GM21737 (cell line): ENCODE data around the gene SLC12A5.
"Not testable (repeated sequence)": the region's sequence is repeated elsewhere in the genome, so short reads cannot be mapped to it uniquely, and the experiment has no call there.

Experiments
- ATAC-seq: cut with Tn5 transposase; IDR thresholded peaks from one replicate; pipeline ENCODE4 v1.9.1; 2021; ENCODE audit warnings: mild to moderate bottlenecking, moderate library complexity; ENCODE audit not compliant: unreplicated experiment

SLC12A5 gene

DNA sequence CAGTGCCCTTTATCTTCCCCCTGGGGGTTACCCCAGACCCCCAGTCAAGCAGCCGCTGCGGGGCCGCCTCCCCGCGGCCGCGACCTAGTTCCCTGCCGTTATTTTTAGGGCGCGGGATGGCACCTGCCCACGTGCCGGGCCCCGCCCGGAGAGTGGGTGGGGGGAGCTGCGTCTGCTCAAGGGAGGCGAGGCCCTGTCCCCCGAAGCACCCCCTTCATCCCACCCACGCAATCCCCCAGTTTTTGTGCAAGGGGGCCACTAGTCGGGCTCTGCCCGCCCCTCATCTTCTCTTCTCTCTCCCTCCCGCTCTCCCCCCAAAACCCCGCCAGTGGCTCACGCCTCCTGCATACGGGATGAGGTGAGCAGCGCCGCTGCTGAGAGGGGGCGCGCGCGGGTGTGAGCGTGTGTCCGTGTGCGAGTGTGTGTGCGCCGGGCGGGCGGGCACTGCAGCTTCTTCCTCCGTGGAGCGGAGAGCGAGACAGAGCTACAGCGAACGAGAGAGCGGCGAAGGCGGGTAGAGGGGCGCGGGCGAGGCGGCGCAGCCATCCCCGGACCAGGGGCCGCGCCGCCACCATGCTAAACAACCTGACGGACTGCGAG is at the start of gene SLC12A5:
SLC12A5 (plus strand) TSS at position 444 of the 600 bp plus-strand sequence; CDS start at position 574, 130 bp downstream.
- no peak for ATAC-seq

DNA sequence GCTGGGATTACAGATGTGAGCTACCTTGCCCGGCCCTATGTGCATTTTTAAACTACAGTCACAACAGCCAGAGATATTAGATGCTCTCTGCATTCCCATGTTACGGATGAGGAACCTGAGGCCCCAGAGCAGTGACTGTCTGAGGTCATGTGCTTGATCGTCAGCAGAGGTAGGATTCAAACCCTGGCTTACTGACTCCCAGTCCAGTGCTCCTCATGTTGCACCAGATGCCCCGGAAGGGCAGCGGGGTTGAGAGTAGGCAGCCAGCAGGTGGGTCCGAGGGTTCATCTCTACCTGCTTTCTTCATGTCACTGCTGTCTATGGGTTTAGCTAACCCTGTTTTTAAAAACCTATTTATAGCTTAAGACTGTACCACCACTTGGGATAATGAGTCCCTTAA is 47.8 kb upstream of the SLC12A5 start:
- ATAC-seq, result no peak

GRCh38 chr20:45983279-45983743 is 45.7 kb upstream of the SLC12A5 start:
- no peak for ATAC-seq

- ATAC-seq, result no peak
Observed at GRCh38 chr20:45985573-45985972, 43.4 kb upstream of the SLC12A5 start.

GRCh38 chr20:45987108-45987780 is 41.8 kb upstream of the SLC12A5 start:
- ATAC-seq, result no peak

- ATAC-seq, result not testable (repeated sequence)
Observed at GRCh38 chr20:45988830-45989229, 40.2 kb upstream of the SLC12A5 start.

- no peak for ATAC-seq
Observed at GRCh38 chr20:45991616-45992015, 37.4 kb upstream of the SLC12A5 start.

DNA sequence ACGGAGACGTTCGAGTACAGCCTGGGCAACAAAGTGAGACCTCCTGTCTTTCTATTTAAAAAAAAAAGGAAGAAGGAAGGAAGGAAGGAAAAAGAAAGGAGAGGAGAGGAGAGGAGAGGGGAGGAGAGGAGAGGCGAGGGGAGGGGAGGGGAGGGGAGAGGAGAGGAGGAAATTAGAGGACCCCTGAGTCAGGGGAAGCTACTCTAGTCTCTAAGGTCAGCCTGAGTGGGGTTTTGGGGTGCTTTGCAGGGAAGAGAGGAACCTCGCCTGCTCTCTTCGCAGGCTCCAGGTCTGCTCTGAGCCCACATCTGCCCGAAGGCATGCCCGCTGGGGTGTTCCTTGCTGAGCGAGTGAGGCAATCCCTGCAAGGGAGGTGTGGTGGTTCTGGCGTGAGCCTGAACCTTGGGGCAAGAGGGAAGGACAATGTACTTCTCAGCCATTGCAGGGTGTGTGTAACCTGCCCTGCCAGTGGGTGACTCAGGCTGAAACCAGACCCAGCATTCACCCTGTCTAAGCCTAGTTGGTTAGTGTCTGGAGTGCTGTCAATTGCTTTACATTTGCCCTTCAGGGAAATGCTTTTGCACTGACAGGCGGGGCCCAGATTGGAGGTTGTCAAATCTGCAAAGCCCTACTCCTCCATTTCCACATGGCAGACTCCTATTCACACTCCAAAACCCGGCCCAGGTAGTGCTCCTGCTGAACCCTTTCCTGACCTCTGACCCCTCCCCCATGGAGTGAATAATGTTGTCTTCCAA is 35.6 kb upstream of the SLC12A5 start:
- no peak for ATAC-seq

- ATAC-seq, result no peak
Observed at GRCh38 chr20:45994761-45995493, 34.1 kb upstream of the SLC12A5 start.

GRCh38 chr20:45995495-45996097 is 33.4 kb upstream of the SLC12A5 start:
- not testable (repeated sequence) for ATAC-seq

DNA sequence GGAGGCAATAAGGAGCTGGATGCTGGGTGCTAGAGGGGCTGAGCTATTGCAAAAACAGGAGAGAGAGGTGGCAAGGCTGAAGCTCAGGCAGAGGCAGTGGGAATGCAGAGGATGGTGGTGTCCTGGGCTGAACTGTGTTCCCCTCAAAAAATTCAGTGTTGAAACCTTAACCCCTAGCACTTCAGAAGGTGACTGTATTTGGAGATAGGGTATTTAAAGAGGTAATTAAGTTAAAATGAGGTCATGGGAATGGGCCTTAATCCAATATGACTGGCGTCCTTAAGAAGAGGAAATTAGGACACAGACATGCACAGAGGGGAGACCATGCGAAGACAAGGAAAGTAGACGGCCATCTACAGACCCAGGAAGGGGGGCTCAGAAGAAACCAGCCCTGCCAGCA is 31.8 kb upstream of the SLC12A5 start:
- no peak for ATAC-seq

DNA sequence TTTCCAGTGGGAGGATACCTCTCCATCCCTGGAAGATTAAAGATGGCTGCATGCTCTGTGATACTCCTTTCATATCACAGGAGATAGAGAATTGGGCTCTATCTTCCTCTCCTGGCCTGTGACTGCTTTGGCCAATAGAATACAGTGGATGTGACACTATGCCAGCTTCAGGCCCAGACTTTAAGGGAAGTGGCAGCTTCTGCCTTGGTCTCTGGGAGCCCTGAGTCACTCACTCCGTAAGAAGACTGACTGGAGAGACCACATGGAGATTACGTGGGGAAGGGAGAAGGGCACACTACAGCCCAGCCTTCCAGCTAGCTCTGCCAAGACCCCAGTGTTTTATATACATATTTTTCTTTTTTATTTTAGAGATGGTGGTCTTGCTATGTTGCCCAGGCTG is 30.7 kb upstream of the SLC12A5 start:
- no peak for ATAC-seq

GRCh38 chr20:45998761-45999160 is 30.3 kb upstream of the SLC12A5 start:
- ATAC-seq, result no peak

- ATAC-seq, result no peak
Observed at GRCh38 chr20:45999557-46000261, 29.3 kb upstream of the SLC12A5 start.

GRCh38 chr20:46000262-46000996 is 28.6 kb upstream of the SLC12A5 start:
- ATAC-seq, result no peak

GRCh38 chr20:46001498-46001897 is 27.5 kb upstream of the SLC12A5 start:
- ATAC-seq, result no peak

DNA sequence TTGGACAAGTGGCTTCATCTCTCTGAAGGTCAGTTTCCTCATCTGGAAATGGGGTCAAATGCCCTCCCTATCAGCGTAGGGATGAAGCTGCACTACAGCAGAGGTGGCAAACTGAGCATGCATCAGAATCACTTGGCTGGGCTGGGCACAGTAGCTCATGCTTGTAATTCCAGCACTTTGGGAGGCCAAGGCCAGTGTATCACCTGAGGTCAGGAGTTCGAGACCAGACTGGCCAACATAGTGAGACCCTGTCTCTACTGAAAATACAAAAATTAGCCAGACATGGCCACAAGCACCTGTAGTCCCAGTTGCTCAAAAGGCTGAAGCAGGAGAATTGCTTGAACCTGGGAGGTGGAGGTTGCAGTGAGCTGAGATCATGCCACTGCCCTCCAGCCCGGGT is 27.0 kb upstream of the SLC12A5 start:
- no peak for ATAC-seq

DNA sequence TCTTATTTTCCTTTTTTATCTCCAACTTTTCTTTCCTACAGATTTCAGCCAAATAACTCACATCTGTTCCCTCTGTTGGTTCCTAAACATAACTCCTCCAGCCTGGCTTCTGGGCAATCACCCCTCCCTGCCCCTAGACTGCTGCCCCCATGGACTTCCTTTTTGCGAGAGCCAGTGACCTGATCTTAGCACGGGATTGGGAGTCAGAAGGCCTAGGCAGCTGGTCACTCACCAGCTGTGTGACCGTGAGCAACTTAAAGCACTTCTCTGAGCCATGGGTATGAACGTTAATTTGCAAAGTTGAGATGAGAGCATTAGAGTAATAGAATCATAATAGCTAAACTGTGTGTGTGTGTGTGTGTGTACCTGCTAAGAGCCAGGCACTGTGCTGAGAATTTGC is 24.8 kb upstream of the SLC12A5 start:
- no peak for ATAC-seq

DNA sequence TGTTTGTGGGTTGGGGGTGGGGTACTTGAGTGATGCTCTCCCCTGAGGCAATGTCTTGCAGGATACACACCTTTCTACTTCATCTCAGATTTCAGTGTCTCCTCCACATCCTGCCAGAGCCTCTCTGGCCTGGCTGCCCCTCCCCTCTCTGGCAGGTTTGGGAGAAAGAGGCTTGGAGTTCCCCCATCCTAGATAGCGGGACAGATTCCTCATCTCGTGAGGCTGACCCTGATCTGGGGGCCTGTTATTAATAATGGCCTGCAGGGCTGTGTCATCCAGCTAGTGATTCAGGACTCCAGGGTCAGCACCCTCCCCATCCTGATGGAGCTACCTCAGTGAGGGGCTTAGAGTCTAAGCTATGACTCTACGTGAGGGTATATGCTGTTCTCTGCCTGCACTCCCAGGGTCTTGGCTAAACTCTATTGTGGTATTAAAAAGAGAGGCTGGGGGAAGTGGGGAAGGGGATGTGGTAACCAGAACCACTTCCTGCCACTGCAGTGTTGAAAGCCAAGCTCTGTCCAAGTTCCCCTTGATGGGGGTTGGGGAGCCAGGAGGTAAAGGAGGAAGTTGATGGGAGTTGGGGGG is 24.0 kb upstream of the SLC12A5 start:
- no peak for ATAC-seq
